PC-3 (cell line): ENCODE results near the gene SRCAP. TPM values are rescaled to one million over a fixed set of nuclear protein-coding genes. Genes with fewer than 3 reads are reported as not detected.

ENCODE experiments used
- ATAC-seq: fragments of 200-7000 bp; cut with Tn5 transposase; 2 replicates; pipeline ENCODE4 v1.9.1; 2020; ENCODE audit warnings: mild to moderate bottlenecking, moderate library complexity
- BruUV-seq: library from RNA; stranded (reverse); fragments of 400-500 nt; replicated peaks from 2 replicates; lab custom pipeline; 2021; lab: Mats Ljungman, UMichigan
- CTCF ChIA-PET: fragments of 300-600 bp; sonication (Branson Sonifier 250); formaldehyde crosslinking; loops from one replicate; lab custom pipeline; 2022; ENCODE audit warnings: antibody characterized with exemption; lab: Charles Lee
- POLR2A ChIA-PET: fragments of 300-600 bp; sonication (Branson Sonifier 250); formaldehyde crosslinking; loops from one replicate; lab custom pipeline; 2022; ENCODE audit warnings: antibody characterized with exemption; ENCODE audit not compliant: unreplicated experiment; lab: Charles Lee
- DNase-seq: peaks from one replicate; pipeline ENCODE4 v3.0.0-alpha.2; 2015
- H2AFZ ChIP-seq: fragments of 300-600 bp; sonication (generic); 2 replicates; pipeline ENCODE4 v1.6.0; 2016; ENCODE audit warnings: antibody characterized with exemption, low read length
- H3F3A ChIP-seq: fragments of 300-600 bp; sonication (generic); one replicate; pipeline ENCODE4 v1.6.0; 2017; ENCODE audit warnings: antibody characterized with exemption, low read length, control low read depth, mild to moderate bottlenecking; ENCODE audit not compliant: unreplicated experiment
- H3K27ac ChIP-seq: fragments of 300-600 bp; sonication (generic); 2 replicates; pipeline ENCODE4 v1.5.1; 2016; ENCODE audit warnings: mild to moderate bottlenecking, low read length
- H3K27me3 ChIP-seq: fragments of 300-600 bp; sonication (generic); 2 replicates; pipeline ENCODE4 v1.6.1; 2016; ENCODE audit warnings: low read length, mixed read lengths
- H3K36me3 ChIP-seq: fragments of 300-600 bp; sonication (generic); 2 replicates; pipeline ENCODE4 v1.6.1; 2016; ENCODE audit warnings: low read depth, mixed run types, low read length, mixed read lengths
- H3K4me1 ChIP-seq: fragments of 300-600 bp; sonication (generic); 2 replicates; pipeline ENCODE4 v1.5.1; 2016; ENCODE audit warnings: low read length; ENCODE audit not compliant: insufficient read depth
- H3K4me2 ChIP-seq: fragments of 300-600 bp; sonication (generic); 2 replicates; pipeline ENCODE4 v1.6.0; 2016; ENCODE audit warnings: low read length
- H3K4me3 ChIP-seq: fragments of 300-600 bp; sonication (generic); 2 replicates; pipeline ENCODE4 v1.5.1; 2016; ENCODE audit warnings: mild to moderate bottlenecking, low read length, mixed read lengths
- H3K79me2 ChIP-seq: fragments of 300-600 bp; sonication (generic); 2 replicates; pipeline ENCODE4 v1.6.1; 2017; ENCODE audit warnings: low read length, mixed read lengths
- H3K9ac ChIP-seq: fragments of 300-600 bp; sonication (generic); 2 replicates; pipeline ENCODE4 v1.6.0; 2016; ENCODE audit warnings: mild to moderate bottlenecking, low read length
- H3K9me2 ChIP-seq: fragments of 300-600 bp; sonication (generic); replicated peaks from 2 replicates; pipeline ENCODE4 v1.6.1; 2016; ENCODE audit warnings: mixed run types, low read length, mixed read lengths
- H3K9me3 ChIP-seq: fragments of 300-600 bp; sonication (generic); 2 replicates; pipeline ENCODE4 v1.6.1; 2016; ENCODE audit warnings: low read length, mixed read lengths
- H4K20me1 ChIP-seq: fragments of 300-600 bp; sonication (generic); 2 replicates; pipeline ENCODE4 v1.6.1; 2016; ENCODE audit warnings: low read length, mixed read lengths
- CTCF ChIP-seq: fragments of 300-600 bp; sonication (generic); conservative IDR thresholded peaks from 2 replicates; pipeline ENCODE4 v1.5.1; 2017; ENCODE audit warnings: antibody characterized with exemption, low read depth, mild to moderate bottlenecking, low read length
- EZH2 ChIP-seq: fragments of 300-600 bp; sonication (generic); IDR thresholded peaks from one replicate; pipeline ENCODE4 v1.6.1; 2017; ENCODE audit warnings: antibody characterized with exemption, mild to moderate bottlenecking, low read length; ENCODE audit not compliant: unreplicated experiment
- EZH2phosphoT487 ChIP-seq: fragments of 300-600 bp; sonication (generic); IDR thresholded peaks from 2 replicates; pipeline ENCODE4 v1.6.1; 2018; ENCODE audit warnings: mild to moderate bottlenecking, antibody characterized with exemption, low read length, borderline replicate concordance
- intact Hi-C: fragments of 100-400 bp; cut with micrococcal nuclease; formaldehyde crosslinking; loops from 2 replicates; pipeline ENCODE4 v1.9.0; 2023
- total RNA-seq: library from RNA; depleted of rRNA; stranded (reverse); fragments of >200 nt; gene quantifications from 2 replicates; pipeline ENCODE4 v1.2.3, GENCODE V29; 2014

SRCAP gene
- total RNA-seq, 1 experiment from 2014 or later, result 19.0 TPM

DNA sequence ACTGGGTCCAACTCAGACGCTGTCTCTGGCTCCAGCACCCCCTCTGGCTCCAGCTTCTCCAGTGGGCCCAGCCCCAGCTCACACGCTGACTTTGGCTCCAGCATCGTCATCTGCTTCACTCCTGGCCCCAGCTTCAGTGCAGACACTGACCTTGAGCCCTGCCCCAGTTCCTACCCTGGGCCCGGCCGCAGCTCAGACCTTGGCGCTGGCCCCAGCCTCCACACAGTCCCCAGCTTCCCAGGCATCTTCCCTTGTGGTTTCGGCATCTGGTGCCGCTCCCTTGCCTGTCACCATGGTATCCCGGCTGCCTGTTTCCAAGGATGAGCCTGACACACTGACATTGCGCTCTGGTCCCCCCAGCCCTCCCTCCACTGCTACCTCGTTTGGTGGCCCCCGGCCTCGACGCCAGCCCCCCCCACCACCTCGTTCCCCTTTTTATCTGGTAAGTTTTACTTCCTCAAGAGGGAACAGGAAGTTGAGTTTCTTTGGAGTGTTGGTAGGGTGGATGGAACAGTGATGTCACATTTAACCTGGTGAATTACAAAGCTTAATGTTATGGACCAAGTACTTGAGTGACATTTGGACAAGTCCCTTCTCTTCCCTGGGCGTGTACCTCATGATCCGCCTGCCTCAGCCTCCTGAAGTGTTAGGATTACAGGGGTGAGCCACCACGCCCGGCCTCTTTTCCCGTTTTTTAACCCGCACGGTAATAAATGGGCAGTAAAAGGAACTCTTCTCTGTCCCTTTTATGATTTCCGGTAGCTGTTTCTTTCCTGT is 25.9 kb downstream of the SRCAP start:
- Histone ChIP-seq H3F3A (no peaks in the 10 kb centered on the region), H3K4me3 (no peak overlapping the region), H3K36me3 (peaks cover 58% of the 10 kb centered on the region), H2AFZ (no peak overlapping the region), H4K20me1 (no peaks in the 10 kb centered on the region), H3K27ac (no peak overlapping the region), H3K27me3 (no peaks in the 10 kb centered on the region), H3K4me2 (no peak overlapping the region), H3K9me3 (no peaks in the 10 kb centered on the region), H3K4me1 (peaks cover 25% of the 10 kb centered on the region), H3K9ac (no peak overlapping the region), H3K79me2 (peaks cover 50% of the 10 kb centered on the region), H3K9me2 (no peaks in the 10 kb centered on the region)
- CTCF ChIA-PET, result no interaction called here
- intact Hi-C loops, result no loop called here
- POLR2A ChIA-PET, result no interaction called here
- no TSS peak for BruUV-seq
- ATAC-seq (no peak), DNase-seq (no peak)
- no peak for TF ChIP-seq EZH2phosphoT487
- TF ChIP-seq EZH2, result no peak
- TF ChIP-seq CTCF, result no peak

DNA sequence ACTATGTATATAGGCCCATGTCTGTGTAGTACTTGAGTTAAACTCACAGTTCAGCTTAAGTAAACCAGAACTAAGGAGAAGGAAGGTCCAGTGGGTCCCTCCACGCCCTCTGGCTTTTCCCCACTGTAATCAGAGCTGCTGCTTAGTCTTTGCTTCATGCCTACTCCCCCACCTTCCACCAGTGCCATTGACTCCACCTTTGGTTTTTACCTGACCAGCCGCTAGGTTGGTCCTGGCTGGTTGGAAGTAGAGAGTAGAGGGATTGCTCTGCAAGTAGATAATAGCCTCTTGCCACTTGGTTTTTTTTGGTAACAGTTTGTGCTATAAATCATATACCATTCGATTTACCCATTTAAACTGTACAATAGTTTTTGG is 26.4 kb downstream of the SRCAP start:
- Histone ChIP-seq H3K4me1 (peaks cover 22% of the 10 kb centered on the region), H3K4me2 (no peak overlapping the region), H3K9ac (no peak overlapping the region), H4K20me1 (no peaks in the 10 kb centered on the region), H3K79me2 (peaks cover 50% of the 10 kb centered on the region), H3K27me3 (no peaks in the 10 kb centered on the region), H3K4me3 (no peak overlapping the region), H3K9me3 (no peaks in the 10 kb centered on the region), H3K36me3 (peaks cover 61% of the 10 kb centered on the region), H2AFZ (no peak overlapping the region), H3F3A (no peaks in the 10 kb centered on the region), H3K27ac (no peak overlapping the region), H3K9me2 (no peaks in the 10 kb centered on the region)
- BruUV-seq, result no TSS peak
- CTCF ChIA-PET, result no interaction called here
- DNase-seq (no peak), ATAC-seq (no peak)
- intact Hi-C loops, result no loop called here
- no peak for TF ChIP-seq CTCF
- no peak for TF ChIP-seq EZH2
- TF ChIP-seq EZH2phosphoT487, result no peak
- POLR2A ChIA-PET, result no interaction called here

GRCh38 chr16:30728321-30728720 is 29.4 kb downstream of the SRCAP start:
- Histone ChIP-seq H3K27me3 (no peaks in the 10 kb centered on the region), H3K36me3 (peaks cover 45% of the 10 kb centered on the region), H3K4me3 (no peak overlapping the region), H3K27ac (no peak overlapping the region), H3K79me2 (peaks cover 36% of the 10 kb centered on the region), H3K4me1 (no peaks in the 10 kb centered on the region), H4K20me1 (no peaks in the 10 kb centered on the region), H3K4me2 (no peak overlapping the region), H3K9ac (no peak overlapping the region), H3K9me2 (no peaks in the 10 kb centered on the region), H3F3A (no peaks in the 10 kb centered on the region), H3K9me3 (no peaks in the 10 kb centered on the region), H2AFZ (no peak overlapping the region)
- CTCF ChIA-PET, result no interaction called here
- intact Hi-C loops, result no loop called here
- POLR2A ChIA-PET, result no interaction called here
- no TSS peak for BruUV-seq
- DNase-seq (no peak), ATAC-seq (no peak)
- TF ChIP-seq EZH2 (no peak), CTCF (no peak), EZH2phosphoT487 (no peak)
